SIG-M5 treated with dmso at 0.1 percent for 504 hours (cell line): ENCODE results near the gene SLC66A1.
A peak's percentile ranks its signal among the peaks of the same experiment; 100 is the strongest.

Experiments used
- DNase-seq: peaks from one replicate; lab custom pipeline; 2025; ENCODE audit not compliant: unreplicated experiment; lab: John Stamatoyannopoulos, UW

The SLC66A1 gene

DNA sequence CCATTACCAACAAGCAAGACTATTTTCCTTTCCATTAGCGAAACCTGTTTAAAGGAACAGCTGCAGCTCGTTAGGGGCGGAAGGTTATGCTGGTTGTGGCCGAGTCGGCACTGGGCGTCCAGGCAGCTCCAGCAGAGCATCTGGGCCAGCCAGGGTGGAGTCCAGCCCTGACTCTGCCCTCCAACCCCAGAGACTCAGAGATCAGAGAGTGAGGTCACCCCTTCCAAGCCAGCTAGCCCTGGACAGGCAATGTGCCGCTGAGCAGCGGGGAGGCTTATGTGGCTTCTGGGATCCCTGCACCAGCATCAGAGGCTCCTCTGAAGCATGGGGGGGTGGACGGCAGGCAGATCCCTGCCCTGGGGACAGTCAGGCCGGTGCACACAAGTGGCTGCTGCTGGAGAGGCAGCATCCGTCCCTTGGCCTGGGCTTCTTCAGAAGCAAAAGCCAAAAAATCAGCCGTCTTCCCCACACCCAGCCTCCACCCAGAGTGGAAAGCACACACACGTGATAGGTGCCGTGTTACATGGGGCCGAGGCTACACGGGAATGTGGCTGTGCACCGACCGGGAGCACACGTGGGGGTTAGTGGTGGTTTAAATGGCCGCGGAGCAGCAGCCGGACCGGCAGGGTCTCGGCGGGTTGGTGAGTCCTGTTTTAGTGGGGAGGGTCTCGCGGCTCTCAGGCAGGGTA lies 30.1 kb downstream of the SLC66A1 start:
- no peak for DNase-seq

DNA sequence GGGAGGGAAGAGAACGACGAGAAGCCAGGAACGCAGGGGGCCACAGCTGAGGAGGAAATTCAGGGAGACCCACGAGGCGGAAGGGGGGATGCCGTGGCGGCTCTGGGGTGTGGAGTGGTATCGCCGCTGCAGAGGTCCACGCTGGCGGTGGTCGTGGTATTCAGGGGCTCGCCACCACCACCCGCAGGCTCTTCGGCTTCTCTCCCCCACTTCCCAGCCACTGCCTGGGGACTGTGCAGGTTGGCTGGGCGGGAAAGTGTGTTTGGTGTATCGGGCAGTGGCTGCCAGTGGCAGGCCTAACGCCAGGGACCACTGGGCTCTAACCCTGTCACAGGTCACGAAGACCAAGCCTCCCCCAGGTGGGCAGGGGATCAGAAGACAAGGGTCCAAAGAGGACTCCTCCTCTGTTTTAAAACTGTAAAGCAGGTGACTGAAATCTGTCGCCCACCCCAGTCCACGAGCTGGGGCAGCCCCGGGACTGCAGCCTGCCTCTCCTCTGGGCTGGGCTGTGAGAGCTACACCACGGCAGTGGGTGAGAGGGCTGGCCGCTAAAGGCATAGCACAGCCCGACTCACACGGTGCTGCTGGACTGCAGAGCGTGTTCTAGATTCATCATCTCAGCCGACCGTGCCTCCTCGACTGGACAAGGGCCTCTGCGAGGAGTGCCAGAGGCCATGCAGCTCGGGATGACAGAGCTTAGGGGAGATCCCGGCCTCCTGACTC lies 30.9 kb downstream of the SLC66A1 start:
- DNase-seq, result no peak

DNA sequence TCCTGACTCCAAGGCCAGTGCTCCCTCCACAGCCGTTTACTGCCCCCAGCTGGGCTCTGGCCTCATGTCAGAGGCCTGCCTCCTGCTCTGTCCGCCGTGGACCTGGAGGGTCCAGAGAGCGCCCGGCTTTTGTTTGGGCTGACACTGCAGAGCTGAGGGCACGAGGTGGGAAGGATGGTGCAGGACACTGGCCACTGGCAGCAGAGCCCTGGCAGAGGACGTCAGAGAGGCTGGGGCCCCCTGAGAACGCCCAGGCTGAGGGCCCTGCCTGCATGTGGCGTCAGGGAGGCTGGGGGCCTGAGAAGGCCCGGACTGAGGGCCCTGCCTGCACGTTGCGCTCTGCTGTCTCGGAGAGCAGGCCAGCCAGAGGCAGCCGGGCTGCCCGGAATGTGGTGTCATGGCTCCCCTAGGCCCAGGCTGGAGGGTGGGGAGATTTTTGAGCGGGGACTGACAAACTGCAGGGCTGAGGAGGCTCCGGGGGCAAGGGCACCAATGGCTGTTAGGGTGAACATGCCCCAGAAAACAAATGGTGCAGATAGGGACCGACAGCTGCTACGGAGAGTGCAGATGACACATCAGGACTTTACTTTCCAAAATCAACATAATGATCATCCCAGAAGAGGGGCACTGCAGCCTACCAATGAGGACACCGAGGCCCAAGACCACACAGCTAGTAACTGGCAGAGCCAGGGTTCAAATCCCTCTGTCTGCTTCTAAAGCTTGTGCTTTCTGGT lies 31.7 kb downstream of the SLC66A1 start:
- DNase-seq, result no peak

DNA sequence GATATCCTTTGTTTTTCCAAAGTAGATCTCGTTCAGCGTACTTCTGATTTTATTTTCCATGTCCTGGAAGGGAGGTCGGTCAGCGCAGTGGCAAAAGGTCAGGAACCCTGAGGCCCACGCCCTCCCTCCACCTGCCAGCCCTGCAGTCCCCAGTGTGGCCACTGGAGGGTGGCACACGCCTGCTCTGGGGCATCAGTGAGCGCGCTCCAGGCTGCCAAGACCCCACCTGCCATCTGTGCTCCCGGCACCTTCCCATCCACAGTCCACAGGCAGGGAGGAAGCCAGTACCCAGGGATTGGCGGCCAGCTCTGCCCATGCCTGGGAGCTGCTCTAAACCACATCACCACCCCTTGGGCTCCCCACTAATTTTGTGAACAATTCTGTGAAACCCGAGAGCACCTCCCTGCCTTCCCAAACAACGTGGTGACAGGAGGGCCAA lies 32.3 kb downstream of the SLC66A1 start:
- no peak for DNase-seq

DNA sequence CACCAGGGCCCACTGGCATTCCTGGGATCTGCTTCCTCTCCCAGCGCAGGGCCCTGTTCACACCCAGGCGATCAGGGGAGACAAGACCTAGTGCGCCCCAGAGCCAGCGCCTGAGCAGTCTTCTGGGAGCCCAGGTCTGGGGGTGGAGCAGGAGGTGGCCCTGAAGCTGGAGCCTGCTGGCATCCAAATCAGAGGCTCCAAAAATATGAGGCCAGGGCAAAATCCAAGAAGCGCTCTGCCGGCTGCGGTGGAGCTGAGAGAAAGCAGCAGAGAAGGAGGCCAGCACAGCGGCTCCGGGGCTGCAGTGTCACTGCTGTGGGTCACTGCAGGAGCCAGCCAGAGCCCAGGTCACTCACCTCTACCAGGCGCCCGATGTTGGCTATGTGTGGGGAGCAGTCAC lies 32.7 kb downstream of the SLC66A1 start:
- no peak for DNase-seq

DNA sequence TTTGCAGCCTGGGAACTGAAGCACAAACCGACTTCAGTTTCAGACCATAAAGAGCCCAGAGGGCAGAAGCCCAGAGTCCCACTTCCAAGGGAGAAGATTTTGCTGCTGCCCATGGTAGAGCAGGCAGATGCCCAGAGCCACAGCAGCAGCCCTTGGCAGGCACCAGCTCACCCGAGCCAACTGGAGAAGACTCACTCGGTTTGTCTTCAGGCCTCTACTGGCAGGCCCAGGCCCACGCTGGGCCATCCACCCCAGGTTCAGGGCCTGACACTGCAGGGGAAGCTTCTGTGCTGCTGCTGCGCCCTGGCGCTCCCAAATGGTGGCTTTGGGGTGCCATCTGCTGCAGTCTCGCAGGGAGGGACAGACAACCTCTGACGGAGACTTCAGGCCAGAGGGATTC lies 33.3 kb downstream of the SLC66A1 start:
- no peak for DNase-seq

DNA sequence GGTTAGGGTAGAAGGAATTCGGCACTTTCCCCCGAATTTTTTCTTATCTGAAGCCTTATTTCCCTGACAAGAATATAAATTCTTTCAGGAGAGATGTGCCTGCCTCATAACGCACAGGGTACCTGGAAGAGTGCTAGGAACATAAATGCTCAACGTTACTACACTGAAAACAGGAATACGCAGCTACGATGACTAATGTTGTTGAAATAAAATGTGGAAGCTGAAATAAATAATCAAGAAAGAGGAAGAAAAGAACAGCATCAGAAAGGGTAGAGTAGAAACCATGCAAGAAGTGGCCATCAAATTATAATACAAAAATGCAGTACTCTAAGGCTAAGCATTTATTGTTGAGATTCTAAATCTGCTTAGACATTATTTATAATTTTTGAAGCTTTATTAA lies 33.9 kb downstream of the SLC66A1 start:
- DNase-seq, result no peak

DNA sequence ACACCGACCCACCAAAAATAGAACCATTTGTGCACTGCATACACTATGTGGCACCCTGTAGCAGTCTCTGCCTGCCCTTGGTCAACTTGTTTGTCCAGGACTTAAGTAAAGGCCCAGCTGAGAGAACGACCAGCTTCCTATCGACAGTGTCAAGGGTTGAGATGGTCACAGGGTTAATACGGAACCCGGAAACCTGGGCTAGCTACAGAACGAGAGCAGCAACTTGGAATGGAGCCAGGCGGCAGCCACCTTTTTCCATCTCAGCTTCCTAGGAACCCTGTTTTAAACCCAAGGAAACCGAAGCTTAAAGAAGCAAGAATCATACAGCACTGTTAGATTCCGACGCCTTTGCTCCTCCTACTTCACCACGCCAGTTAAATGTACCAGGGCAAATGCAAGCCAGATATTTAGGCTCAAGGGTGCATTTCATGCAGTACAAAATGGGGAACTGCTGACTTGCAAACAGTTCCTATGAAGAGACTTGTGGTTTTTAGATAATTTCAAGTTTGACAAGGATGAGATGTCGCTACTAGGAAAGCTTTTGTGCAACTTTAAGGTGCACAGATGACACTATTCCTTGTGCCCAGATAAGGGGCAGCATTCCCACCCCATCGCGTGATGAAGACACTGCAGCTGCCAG lies 35.5 kb downstream of the SLC66A1 start:
- peak; percentile 34 for DNase-seq

DNA sequence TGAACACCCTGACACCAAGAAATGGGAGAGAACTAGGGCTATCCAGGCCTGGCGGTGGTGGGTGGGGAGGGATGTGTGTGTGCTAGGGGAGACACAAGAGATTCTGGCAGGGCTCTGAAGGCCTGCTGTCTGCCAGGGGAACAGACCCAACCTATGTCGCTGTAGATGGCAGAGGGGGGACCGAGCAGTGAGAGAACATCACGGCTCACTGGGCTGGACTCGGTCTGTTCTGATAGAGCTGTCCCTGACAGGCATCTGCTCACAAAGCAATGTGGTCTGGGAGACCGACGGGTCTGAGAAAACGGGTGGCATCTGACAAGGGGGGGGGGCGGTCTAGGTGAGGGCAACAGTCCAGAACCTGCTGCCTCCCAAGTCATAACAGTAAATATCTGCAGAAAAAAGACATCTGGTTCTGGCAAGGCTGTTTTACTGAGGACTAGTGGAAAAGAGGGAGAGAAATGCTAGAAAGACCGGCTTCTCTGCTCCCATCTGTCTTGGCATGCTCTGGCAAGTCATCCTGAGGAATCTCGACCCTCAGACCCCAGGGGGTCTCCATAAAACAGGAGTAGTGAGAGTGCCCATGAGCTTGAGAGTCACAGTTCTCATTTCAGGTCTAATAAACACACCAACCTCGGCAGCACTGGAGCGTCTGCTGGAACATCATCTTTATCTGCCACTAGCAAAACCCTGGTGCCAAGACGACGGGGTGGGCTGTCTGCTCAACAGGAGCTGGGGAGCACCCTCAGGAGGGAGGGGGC lies 36.5 kb downstream of the SLC66A1 start:
- DNase-seq, result no peak

DNA sequence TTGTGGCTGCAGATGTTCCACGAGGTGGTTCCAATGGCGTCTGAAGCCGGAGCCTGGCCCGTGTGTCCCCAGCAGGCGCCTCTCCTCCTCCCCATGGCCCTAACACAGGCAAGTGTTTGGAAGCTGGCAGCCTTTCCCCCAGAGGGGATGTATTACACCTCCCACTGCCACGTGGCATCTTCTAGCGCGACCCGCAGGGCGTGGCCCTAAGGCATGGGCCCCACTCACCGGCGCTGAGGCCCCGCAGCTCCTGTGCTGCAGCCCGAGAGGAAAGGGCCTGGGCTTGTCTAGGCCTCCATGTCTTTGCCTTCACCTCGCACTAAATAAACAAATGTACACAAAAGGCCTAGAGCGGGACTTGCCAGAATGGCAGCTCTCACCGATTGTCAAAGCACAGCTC lies 37.9 kb downstream of the SLC66A1 start:
- DNase-seq, result no peak

DNA sequence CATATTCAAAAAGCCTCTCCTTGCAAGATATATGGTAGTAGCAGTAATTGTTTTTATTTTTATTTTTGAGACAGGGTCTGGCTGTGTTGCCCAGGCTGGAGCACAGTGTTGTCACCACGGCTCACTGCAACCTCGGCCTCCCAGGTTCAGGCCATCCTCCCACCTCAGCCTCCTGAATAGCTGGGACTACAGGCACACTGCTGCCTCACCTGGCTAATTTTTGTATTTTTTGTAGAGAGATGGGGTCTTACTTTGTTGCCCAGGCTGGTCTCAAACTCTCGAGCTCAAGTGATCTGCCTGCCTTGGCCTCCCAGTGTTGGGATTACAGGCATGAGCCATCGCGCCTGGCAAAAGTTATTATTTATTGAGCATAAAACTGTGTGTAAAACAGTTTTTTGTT lies 38.4 kb downstream of the SLC66A1 start:
- DNase-seq, result no peak

DNA sequence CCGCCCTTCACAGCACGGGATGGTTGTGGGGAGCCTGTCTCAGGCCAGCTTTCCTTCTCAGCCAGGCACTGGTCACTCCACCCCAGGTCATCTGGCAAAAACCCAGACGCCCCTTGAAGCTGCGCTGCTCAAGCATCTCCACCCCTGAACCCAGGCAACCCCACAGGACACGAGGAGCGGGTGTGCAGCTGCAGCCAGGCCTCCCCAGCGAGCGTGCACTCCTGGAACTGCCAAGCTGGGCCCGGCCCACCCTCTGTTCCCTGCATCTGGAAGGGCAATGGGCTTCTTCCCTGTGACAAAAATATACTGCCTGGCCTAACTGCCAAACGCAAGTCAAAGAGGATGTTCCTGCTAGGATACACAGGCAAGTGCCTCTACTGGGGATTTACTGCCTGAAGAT lies 39.7 kb downstream of the SLC66A1 start:
- DNase-seq, result no peak

DNA sequence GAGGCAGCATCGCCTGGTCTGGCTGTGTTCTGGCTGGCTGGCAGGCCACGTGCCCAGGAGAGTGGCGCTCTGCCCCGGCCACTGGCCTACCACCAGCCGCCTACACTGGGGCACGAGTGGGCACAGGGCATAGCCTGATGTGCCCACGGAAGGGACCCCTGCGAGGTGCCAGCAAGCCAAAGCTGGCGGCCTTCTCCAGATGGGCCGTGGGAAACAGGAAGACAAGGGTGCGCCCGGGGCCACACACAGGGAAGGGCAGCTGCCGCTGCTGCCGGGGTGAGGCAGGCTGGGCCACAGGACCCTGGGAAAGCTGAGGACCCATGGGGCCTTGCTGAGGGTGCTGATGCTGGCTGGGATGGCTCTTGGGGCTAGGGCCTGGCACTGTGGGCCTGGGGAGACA lies 40.7 kb downstream of the SLC66A1 start:
- no peak for DNase-seq

DNA sequence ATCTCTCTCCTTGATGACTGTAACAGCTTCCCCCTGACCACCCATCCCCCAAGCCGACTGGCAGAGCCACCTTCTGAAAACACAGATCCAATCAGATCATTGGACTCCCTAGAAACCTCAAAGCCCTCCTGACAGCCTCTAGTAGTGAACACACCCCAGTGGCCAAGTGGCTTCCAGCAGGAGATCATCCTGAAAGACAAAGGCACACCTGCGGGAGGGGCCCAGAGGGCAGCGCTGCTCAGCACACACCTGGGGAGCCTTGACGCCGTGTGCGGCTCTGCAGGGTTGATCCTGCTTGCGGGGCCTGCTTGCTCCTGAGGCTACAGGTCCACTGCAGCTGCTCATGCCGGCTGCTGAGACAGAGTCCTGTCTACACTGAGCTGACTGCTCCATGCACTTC lies 41.5 kb downstream of the SLC66A1 start:
- no peak for DNase-seq

DNA sequence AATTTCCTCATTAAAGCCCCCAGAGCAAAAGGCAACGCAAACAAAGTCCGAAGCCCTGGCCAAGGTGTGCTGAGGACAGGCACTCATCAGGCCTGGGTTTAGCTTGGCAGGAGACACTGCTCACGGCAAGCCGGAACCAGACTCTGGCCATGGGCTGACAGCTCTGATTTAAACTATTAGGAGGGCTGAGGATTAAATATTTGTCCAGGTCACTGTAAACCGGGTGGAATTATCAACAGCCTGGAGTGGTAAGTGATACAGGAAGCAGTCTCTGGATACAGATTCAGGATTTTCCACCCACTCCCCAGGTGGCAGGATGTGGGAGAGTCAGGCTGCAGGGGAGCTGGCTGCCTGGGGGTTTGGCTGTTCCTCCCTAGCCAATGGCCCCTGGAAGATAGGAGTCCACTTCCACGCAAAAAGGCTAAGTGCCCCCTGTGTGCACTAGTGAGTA lies 42.4 kb downstream of the SLC66A1 start:
- no peak for DNase-seq

DNA sequence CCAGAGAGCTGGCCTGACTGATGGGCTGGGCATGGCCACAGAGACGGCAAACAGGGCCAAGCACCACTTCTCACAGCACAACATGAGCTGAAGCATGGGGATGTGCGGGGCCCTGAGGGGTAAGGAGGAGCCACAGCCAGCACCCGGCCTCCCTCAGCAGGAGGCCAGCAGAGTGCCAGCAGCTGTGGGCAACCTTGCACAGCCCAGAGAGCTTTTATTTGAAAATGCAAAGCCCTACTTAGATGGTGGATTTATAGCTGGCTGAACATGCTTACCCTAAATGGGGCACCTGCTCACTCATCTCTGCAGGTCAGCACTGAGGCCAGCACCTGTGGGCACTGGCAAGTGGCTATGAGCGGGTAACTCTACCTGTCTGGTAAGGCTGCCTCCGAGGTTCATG lies 44.1 kb downstream of the SLC66A1 start:
- DNase-seq, result no peak

DNA sequence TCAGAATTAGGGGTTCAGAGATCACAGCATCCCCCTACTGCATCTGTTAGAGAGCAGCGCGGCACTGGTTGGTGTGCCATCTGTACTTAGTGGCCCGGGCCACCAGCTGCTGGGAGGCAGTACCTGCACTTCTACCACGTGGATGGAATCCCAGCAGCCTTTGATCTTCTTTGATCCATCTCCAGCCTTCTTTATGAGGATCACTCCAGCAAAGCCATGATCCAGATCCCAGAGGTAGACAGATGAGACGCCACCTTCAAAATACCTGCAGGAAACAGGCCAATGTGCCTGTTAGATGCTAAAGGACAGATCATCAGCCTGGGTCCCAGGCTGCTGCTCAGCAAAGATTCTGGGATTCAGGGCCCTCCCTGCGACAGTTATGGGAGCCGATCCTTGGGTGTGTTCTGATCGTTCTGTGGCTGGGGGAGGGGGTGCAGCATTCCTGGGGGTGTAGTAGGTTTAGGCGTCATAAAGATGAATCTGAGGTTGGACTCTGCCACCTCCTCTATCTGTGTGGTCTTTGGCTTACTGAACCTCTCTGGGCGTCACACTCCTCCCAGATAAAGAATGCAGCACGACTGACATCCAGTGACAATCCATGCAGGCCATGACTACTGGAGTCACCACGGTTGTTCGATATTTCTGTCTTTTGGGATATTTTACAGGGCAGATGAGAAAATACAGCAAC lies 45.3 kb downstream of the SLC66A1 start:
- DNase-seq, result no peak

DNA sequence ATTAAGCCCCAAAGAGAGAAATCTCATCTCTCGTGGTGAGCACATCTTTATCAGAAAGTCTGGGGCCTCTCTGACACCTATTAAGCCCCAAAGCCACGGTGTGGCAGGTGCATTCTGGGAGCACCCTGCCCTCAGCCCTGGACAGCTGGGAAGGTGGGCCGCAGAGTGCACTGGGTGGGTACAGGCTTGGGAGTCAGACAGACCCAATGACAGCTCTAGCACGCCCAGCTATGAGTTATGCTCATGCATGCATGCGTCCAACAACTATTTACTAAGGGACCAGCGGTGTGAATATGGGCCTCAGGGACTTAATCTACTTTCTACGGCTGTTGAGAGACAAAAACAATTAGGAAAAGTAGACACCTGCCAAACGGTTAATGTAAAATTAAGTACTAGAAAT lies 46.6 kb downstream of the SLC66A1 start:
- DNase-seq, result no peak

DNA sequence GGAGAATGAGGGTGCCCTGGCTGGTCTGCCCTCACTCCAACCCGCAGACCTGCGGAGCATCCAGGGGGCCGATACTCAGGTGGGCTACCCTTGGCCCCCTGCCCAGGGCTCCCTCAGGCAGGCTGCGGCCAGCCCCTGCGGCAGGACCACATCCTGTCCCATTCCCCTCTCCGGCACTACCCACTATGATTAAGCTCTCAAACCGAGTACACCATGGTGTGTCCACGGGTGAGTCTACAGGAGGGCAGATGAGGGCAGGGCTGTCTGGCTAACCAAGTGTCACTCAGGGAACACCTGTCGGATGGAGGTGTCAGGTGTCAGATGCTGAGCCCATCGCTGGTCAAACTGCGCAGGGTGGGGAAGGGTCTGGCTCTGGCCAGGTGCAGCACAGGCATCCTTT lies 47.2 kb downstream of the SLC66A1 start:
- DNase-seq, result no peak

DNA sequence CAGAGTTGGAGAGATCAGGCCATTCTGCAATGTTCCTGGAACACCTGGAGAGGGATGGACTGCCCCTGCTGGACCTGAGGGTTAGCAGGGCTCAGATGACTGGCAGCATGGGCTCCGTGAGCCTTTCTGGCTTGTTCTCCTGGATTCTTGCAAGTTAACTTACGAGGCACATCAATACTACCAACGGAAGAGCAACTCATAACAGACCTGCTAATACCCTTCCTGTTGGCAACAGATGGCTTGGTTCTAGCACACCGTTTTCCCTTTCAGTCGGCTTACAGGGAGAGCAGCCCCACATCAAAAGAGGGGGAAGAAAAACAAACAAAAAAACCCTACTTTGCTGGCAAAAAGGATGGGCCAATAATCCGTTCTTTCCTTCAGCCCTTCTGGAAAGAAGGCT lies 47.9 kb downstream of the SLC66A1 start:
- DNase-seq, result no peak
